ENCODE data around the gene HOXA5.

Gene HOXA5

GRCh38 chr7:27109466-27110185 lies 33.9 kb downstream of the HOXA5 start:
- Histone ChIP-seq H3K79me2 (no peaks in the 10 kb centered on the region), H3K36me3 (ENCODE audit: control insufficient read depth, insufficient read depth, low read length) (no peaks in the 10 kb centered on the region), H3K4me2 (ENCODE audit: low read length) (peak overlapping the region; percentile 86), H3K27me3 (ENCODE audit: control insufficient read depth, insufficient read depth, low read length) (no peaks in the 10 kb centered on the region), H3K4me1 (no peaks in the 10 kb centered on the region), H3K9ac (no peak overlapping the region), H3K9me3 (ENCODE audit: control insufficient read depth, low read length) (no peaks in the 10 kb centered on the region), H3K4me3 (ENCODE audit: low read depth, low read length) (peak overlapping the region; percentile 97), H2AFZ (no peak overlapping the region), H3K27ac (peak overlapping the region; percentile 68)
- TF ChIP-seq, protein P1, sequence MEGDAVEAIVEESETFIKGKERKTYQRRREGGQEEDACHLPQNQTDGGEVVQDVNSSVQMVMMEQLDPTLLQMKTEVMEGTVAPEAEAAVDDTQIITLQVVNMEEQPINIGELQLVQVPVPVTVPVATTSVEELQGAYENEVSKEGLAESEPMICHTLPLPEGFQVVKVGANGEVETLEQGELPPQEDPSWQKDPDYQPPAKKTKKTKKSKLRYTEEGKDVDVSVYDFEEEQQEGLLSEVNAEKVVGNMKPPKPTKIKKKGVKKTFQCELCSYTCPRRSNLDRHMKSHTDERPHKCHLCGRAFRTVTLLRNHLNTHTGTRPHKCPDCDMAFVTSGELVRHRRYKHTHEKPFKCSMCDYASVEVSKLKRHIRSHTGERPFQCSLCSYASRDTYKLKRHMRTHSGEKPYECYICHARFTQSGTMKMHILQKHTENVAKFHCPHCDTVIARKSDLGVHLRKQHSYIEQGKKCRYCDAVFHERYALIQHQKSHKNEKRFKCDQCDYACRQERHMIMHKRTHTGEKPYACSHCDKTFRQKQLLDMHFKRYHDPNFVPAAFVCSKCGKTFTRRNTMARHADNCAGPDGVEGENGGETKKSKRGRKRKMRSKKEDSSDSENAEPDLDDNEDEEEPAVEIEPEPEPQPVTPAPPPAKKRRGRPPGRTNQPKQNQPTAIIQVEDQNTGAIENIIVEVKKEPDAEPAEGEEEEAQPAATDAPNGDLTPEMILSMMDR (IDR thresholded peaks at IDR 0.05) = no peak

DNA sequence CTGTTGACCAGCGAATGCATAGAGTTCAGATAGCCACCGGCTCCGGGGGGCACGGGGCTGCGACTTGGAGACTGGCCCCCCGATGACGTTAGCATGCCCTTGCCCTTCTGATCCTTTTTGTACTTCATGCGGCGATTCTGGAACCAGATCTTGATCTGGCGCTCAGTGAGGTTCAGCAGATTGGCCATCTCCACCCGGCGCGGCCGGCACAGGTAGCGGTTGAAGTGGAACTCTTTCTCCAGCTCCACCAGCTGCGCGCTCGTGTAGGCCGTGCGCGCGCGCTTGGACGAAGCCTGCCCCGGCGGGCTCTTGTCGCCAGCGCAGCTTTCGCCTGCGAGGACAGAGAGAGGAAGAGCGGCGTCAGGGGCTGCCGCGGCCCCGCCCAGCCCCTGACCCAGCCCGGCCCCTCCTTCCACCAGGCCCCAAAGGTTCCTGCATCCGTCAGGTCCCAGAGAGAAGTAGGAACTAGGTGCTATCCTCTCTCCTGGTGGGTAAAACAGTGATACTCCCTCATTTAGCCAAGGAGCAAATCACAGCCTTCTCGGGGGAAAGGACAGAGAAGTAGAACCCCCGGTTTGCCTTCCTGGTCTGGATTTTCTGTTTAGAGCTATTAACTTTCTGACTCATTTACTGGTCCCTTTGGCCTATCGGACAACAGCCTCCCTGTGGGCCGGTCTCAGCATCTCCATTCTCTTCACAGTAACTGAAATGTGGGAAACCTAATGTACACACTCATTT lies 34.9 kb downstream of the HOXA5 start:
- Histone ChIP-seq H3K27me3 (ENCODE audit: control insufficient read depth, insufficient read depth, low read length) (no peaks in the 10 kb centered on the region), H3K79me2 (no peaks in the 10 kb centered on the region), H3K27ac (peak overlapping the region; percentile 68), H3K4me3 (ENCODE audit: low read depth, low read length) (peak overlapping the region; percentile 97), H3K4me1 (no peaks in the 10 kb centered on the region), H3K9me3 (ENCODE audit: control insufficient read depth, low read length) (no peaks in the 10 kb centered on the region), H3K4me2 (ENCODE audit: low read length) (peak overlapping the region; percentile 86), H2AFZ (no peak overlapping the region), H3K36me3 (ENCODE audit: control insufficient read depth, insufficient read depth, low read length) (no peaks in the 10 kb centered on the region), H3K9ac (no peak overlapping the region)
- TF ChIP-seq, protein P1 (IDR thresholded peaks at IDR 0.05) = no peak

GRCh38 chr7:27107391-27108381 lies 35.8 kb downstream of the HOXA5 start:
- H3K79me2 ChIP-seq = no peaks in the 10 kb centered on the region
- no peak overlapping the region for H3K9ac ChIP-seq
- peak overlapping the region; percentile 97 for H3K4me3 ChIP-seq (ENCODE audit: low read depth, low read length)
- no peaks in the 10 kb centered on the region for H3K9me3 ChIP-seq (ENCODE audit: control insufficient read depth, low read length)
- peak overlapping the region; percentile 68 for H3K27ac ChIP-seq
- no peak overlapping the region for H2AFZ ChIP-seq
- no peaks in the 10 kb centered on the region for H3K4me1 ChIP-seq
- TF ChIP-seq, protein P1 (IDR thresholded peaks at IDR 0.05) = no peak
- peak overlapping the region; percentile 86 for H3K4me2 ChIP-seq (ENCODE audit: low read length)
- H3K36me3 ChIP-seq (ENCODE audit: control insufficient read depth, insufficient read depth, low read length) = no peaks in the 10 kb centered on the region
- no peaks in the 10 kb centered on the region for H3K27me3 ChIP-seq (ENCODE audit: control insufficient read depth, insufficient read depth, low read length)

- Histone ChIP-seq H3K4me1 (no peaks in the 10 kb centered on the region), H3K79me2 (no peaks in the 10 kb centered on the region), H3K27ac (peak overlapping the region; percentile 17), H3K4me2 (ENCODE audit: low read length) (peak overlapping the region; percentile 86), H3K4me3 (ENCODE audit: low read depth, low read length) (peak overlapping the region; percentile 97), H3K27me3 (ENCODE audit: control insufficient read depth, insufficient read depth, low read length) (no peaks in the 10 kb centered on the region), H3K9me3 (ENCODE audit: control insufficient read depth, low read length) (no peaks in the 10 kb centered on the region), H3K9ac (no peak overlapping the region), H2AFZ (no peak overlapping the region), H3K36me3 (ENCODE audit: control insufficient read depth, insufficient read depth, low read length) (no peaks in the 10 kb centered on the region)
- TF ChIP-seq, protein P1 (IDR thresholded peaks at IDR 0.05) = no peak
These were observed 36.6 kb downstream of the HOXA5 start for GRCh38 chr7:27106901-27107240.

Measured in parathyroid adenoma (tissue), 2 donors.